COLO829 (cell line): ENCODE measurements around the gene OR10S1.
"Not testable (repeated sequence)": the region's sequence is repeated elsewhere in the genome, so short reads cannot be mapped to it uniquely, and the experiment has no call there.

Experiments used
- DNase-seq: peaks from one replicate; pipeline ENCODE4 v3.0.0; 2012; ENCODE audit warnings: low spot score

OR10S1 gene

DNA sequence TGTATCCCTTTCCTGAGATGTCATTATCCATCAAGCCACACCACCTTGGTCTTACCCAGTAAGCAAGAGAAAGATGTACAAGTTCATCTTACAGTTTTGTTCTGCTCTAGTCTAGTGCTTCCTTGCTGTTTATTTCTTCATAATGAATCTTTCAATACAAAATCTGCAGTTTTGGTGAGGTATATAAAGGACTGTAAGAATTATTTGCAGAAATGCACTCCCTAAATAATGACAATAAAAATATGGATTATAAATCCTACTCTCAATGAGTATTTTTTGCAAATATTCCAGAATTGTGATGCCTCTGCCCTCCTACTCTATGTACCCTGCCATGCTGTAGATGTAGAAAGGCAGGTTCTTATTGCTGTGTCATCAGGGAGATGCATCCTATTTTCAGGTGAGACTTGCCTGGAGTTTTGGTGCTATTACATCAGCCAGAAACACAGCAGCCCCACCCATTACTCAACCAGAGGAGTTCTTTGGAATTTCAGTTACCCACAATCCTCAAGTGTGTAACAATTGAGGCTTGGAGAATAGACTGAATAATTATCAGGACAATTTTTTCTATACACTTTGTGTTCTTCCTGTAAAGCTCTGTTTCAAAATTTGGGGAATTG is at the start of gene OR10S1:
Gene OR10S1 (minus strand): TSS at position 51 of the 617 bp plus-strand sequence. CDS start 117 bp downstream, outside the sequence.
- no peak for DNase-seq

DNA sequence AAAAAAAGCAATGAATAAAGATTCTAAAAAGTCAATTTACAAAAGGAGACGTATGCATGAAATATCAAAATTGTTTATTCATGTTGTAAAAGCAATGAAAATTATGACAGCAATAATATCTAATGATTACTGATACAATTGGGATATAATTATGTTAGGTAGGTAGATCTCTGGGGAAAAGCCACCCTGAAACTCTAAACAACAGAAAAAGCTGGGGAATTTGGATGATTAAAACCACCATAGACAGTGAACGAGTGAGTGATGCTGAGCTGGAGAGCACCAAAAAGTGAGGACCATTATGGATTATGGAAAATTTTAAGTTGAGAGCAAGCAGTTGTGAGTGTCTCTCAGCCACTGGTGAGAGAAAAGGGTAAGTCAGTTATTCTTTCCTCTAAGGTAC is 48.9 kb upstream of the OR10S1 start, which contains the start of gene OR10G8:
Gene OR10G8 (plus strand): TSS at position 301 of the 400 bp plus-strand sequence. CDS start 2,825 bp downstream, outside the sequence.
- DNase-seq: no peak

DNA sequence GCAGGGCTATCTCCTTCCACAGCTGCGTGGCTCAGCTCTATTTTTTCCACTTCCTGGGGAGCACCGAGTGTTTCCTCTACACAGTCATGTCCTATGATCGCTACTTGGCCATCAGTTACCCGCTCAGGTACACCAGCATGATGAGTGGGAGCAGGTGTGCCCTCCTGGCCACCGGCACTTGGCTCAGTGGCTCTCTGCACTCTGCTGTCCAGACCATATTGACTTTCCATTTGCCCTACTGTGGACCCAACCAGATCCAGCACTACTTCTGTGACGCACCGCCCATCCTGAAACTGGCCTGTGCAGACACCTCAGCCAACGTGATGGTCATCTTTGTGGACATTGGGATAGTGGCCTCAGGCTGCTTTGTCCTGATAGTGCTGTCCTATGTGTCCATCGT is 38.3 kb upstream of the OR10S1 start:
- DNase-seq: not testable (repeated sequence)

DNA sequence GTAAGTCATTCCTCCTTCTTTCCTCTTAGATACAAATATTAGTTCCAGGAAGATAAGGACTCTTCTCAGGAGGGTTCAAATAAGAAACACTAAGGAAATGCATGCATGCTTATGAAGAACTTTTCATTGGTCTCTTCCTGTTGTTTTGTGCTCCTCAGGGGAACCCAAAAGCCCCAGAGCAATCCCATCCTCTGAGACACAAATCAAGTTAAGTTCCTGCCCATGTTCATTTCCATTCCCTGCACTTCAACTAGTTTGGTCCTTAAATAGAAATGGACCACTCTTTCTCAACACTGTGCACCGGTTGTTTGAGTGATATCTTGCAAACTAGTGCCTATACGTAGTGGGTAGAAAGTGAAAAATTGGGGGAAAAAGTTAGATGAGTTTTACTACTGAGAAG is 35.1 kb upstream of the OR10S1 start, which contains the start of gene OR10G4:
Gene OR10G4 (plus strand): TSS at position 301 of the 400 bp plus-strand sequence. CDS start 2,578 bp downstream, outside the sequence.
- no peak for DNase-seq

DNA sequence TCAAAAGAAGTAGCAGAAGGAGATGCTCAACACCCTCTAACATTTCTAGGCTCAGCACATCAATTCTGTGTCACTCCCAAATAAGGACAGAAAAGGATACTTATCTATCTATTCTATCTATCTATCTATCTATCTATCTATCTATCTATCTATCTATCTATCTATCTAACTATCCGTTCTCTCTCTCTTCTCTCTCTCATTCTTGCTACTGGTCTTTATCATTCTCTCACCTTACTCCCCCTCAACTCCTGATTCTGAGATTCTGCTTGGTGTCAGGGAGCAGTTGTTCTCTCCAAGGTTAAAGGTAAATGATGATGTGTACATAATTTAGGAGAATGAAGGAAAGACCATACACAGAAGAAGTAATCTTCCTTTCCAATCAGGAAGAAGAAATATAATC is 17.5 kb upstream of the OR10S1 start, which contains the start of gene OR10G6:
Gene OR10G6 (minus strand): TSS at position 43 of the 400 bp plus-strand sequence. CDS start 0 bp downstream, at position 43.
- no peak for DNase-seq

DNA sequence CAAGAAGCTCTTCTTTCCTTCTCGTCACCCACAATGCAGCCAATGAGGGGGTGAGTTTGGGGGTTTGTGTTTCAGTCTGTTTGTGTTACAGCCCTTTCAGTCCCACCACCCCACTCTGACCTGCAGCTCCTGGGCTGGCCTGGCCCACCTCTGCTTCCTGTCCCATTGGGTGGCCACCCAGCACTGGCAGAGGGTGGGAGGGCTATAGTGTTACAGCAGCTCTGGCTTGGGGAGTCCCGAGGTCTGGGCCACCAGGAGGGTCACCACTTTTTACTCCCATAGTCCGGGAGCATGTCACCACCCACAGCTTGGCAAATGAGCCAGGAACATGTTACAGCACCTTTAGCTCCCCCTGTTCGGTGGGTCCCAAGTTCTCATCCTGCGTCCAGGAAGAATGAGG is 1.7 kb upstream of the OR10S1 start:
- DNase-seq: no peak

DNA sequence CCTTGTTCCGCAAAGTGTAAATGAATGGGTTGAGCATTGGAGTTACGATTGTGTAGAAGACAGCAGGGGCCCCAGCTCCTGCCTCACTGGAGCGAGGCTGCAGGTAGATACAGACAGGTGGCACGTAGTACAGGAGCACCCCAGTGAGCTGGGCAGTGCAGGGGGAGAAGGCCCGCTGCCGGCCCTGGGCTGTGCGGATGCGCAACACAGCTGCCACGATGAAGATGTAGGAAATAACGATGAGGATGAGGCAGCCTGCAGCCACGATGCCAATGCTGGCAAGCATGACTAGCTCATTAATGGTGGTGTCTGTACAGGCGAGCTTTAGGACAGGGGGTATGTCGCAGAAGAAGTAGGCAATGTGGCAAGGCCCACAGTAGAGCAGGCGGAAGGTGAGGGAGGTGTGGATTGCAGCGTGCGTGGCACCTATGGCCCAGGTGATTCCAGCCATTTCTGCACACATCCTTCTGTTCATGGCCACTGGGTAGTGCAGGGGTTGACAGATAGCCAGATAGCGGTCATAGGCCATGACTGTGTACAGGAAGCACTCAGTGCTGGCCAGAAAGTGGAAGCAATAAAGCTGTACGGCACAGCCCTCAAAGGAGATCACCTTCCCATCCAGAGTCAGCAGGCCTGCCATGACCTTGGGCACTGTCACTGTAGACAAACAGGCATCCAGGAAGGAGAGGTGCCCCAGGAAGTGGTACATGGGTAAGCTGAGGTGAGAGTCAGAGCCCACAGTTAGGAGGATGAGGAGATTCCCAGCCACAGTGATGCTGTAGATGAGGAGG is 616 bp downstream of the OR10S1 start:
- DNase-seq: no peak

DNA sequence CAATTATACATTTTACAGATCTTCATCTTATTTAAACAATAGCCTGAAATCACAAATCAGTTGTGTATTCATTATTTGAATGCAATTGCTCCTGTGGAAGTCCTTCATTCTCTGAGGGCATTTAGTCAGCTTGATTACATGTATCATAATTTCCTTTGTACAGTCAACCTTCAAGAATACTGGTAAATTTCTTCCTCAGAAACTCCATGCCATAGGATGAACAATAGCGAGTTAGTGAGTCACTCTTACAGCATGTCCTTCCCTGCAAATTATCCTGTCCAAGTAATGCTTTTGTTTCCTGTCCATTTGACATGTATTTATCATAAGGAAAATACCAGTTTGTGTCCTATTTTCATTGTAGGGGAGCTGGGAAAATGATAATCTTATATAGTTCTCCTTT is 3.8 kb downstream of the OR10S1 start:
- no peak for DNase-seq

GRCh38 chr11:123956752-123957151 is 20.8 kb downstream of the OR10S1 start:
- no peak for DNase-seq

- no peak for DNase-seq
Measured at GRCh38 chr11:123945132-123945531, 32.4 kb downstream of the OR10S1 start.

DNA sequence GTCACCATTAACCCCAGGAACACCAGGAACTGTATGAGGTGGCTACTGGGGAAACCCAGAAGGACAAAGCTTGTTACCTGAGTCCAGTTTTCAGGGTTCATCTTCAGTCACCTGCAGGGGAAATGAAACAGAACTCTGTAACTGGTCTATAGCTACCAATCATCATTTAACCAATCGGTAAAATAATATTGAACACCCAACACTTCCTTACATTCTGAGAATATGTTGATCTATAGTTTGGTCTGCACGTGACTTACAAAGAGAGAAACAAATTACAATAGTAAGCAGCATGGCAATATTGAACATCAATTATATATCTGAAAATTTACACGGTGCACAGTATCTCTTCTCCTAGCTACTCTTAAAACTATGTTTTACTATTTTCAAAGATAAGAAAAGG is 33.8 kb downstream of the OR10S1 start, which contains the start of gene OR6T1:
Gene OR6T1 (minus strand): TSS at position 101 of the 400 bp plus-strand sequence. CDS start 0 bp downstream, at position 101.
- no peak for DNase-seq

GRCh38 chr11:123942413-123942812 is 35.2 kb downstream of the OR10S1 start:
- no peak for DNase-seq

DNA sequence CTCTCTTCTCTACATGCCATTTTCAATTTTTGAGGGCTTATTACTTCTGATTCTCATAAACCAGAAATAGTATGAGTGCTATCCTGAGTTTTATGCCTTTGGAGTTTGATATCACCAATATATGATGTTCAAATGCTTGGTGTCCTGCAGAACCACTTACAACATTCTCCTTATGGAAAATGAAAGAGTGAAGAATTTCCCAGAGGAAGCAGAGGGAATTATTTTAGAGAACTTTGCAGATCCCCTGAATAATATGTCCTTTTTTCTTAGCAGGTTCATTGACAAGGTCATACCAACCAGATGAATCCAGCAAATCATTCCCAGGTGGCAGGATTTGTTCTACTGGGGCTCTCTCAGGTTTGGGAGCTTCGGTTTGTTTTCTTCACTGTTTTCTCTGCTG is 38.3 kb downstream of the OR10S1 start, which contains the start of gene OR4D5:
Gene OR4D5 (plus strand): TSS at position 301 of the 400 bp plus-strand sequence. CDS start 0 bp downstream, at position 301.
- no peak for DNase-seq
